ENCODE data around the gene SNAI1.

DNA sequence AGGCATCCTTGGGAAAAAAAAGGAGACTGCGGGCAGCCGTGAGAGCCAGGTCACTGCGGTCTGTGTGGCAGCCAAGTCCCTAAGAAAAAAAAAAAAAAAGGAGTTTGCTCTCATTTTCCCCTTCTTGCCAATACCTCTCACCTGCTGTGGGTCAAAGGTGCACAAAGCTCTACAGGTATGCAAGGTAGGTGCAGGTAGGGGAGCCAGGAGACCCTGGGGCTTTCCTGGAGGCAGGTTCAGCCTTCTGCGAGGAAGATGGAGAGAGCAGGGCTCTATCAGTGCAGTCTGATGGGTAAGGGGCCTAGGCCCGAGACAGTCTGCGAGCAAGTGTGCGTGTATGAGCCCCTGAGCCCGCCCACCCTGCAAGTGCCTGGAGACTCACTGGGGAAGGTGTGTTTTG is 12.3 kb upstream of the SNAI1 start:
- TF ChIP-seq, protein P1, sequence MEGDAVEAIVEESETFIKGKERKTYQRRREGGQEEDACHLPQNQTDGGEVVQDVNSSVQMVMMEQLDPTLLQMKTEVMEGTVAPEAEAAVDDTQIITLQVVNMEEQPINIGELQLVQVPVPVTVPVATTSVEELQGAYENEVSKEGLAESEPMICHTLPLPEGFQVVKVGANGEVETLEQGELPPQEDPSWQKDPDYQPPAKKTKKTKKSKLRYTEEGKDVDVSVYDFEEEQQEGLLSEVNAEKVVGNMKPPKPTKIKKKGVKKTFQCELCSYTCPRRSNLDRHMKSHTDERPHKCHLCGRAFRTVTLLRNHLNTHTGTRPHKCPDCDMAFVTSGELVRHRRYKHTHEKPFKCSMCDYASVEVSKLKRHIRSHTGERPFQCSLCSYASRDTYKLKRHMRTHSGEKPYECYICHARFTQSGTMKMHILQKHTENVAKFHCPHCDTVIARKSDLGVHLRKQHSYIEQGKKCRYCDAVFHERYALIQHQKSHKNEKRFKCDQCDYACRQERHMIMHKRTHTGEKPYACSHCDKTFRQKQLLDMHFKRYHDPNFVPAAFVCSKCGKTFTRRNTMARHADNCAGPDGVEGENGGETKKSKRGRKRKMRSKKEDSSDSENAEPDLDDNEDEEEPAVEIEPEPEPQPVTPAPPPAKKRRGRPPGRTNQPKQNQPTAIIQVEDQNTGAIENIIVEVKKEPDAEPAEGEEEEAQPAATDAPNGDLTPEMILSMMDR (optimal IDR thresholded peaks at IDR 0.05 in 1 of 3, IDR thresholded peaks at IDR 0.05 in 1 of 3, conservative IDR thresholded peaks at IDR 0.05 in 1 of 3; ENCODE audit: extremely low read depth in 1 of 3, insufficient read depth in 2 of 3, low read length in 3 of 3): no peak
- no peak for TF ChIP-seq EZH2 (IDR thresholded peaks at IDR 0.05; ENCODE audit: low read length)

All from keratinocyte (primary cell).